ENCODE data around the gene LIN28A. TPM values are rescaled to one million over a fixed set of nuclear protein-coding genes. Genes with fewer than 3 reads are reported as not detected.

LIN28A gene
- total and polyA plus RNA-seq, 2 experiments from 2014 or later = 604 to 1,571 TPM

DNA sequence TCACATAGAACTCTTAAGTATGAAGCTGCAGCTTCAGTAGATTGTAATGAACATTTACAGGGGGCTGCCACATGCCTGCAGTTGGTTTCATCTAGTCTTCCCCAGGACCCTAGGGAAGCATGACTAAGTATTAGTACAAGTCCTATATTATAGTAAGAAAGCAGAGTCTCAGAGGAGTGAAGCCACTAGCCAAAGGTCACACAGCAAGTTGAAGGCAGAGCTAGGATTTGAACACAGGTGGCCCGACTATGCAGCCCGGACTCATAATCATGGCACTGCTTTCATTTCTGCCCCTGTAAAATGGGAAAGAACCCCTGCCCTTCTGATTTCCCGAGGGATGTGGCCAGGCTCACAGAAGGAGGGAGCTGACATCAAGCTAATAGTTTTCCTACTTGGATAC lies 48.3 kb upstream of the LIN28A start:
- DNase-seq (ENCODE audit: low spot score) (no peak), ATAC-seq (no peak)
- Histone ChIP-seq H3K4me1 (ENCODE audit: insufficient read depth) (peaks cover 11% of the 10 kb centered on the region), H3K4me3 (no peak overlapping the region), H3K4me2 (no peak overlapping the region), H3K9me2 (ENCODE audit: insufficient read depth) (no peaks in the 10 kb centered on the region), H3F3A (replicated peaks; ENCODE audit: low read depth) (peaks cover 16% of the 10 kb centered on the region; the same call in 1 of the 2 replicates), H3K79me2 (replicated peaks; ENCODE audit: insufficient read depth) (no peaks in the 10 kb centered on the region), H2AFZ (no peak overlapping the region), H3K27me3 (ENCODE audit: insufficient read depth) (peaks cover 42% of the 10 kb centered on the region), H3K36me3 (ENCODE audit: insufficient read depth) (no peaks in the 10 kb centered on the region), H3K27ac (ENCODE audit: low read depth) (no peak overlapping the region), H4K20me1 (replicated peaks; ENCODE audit: insufficient read depth) (no peaks in the 10 kb centered on the region)
- H3K36me3 Mint-ChIP-seq (ENCODE audit: low read depth) = no peaks in the 10 kb centered on the region
- no peak overlapping the region for H3K27ac Mint-ChIP-seq
- TF ChIP-seq NANOG (IDR thresholded peaks at IDR 0.05; ENCODE audit: borderline replicate concordance) (no peak), CREB1 (CRISPR knock-in tag; IDR thresholded peaks at IDR 0.05; ENCODE audit: low read depth) (no peak), STAT1 (IDR thresholded peaks at IDR 0.05; ENCODE audit: unreplicated experiment) (no peak), POLR2AphosphoS5 (IDR thresholded peaks at IDR 0.05; ENCODE audit: low read depth) (no peak), ZNF114 (CRISPR knock-in tag; IDR thresholded peaks at IDR 0.05) (no peak), EZH2 (IDR thresholded peaks at IDR 0.05; ENCODE audit: low read depth, unreplicated experiment) (no peak), ZNF462 (CRISPR knock-in tag; IDR thresholded peaks at IDR 0.05) (no peak), EZH2phosphoT487 (IDR thresholded peaks at IDR 0.05; ENCODE audit: unreplicated experiment) (no peak), JUNB (IDR thresholded peaks at IDR 0.05; ENCODE audit: unreplicated experiment) (no peak), ZNF331 (CRISPR knock-in tag; IDR thresholded peaks at IDR 0.05; ENCODE audit: low read depth) (no peak), ETS1 (IDR thresholded peaks at IDR 0.05) (no peak)
- TF ChIP-seq, protein P1, sequence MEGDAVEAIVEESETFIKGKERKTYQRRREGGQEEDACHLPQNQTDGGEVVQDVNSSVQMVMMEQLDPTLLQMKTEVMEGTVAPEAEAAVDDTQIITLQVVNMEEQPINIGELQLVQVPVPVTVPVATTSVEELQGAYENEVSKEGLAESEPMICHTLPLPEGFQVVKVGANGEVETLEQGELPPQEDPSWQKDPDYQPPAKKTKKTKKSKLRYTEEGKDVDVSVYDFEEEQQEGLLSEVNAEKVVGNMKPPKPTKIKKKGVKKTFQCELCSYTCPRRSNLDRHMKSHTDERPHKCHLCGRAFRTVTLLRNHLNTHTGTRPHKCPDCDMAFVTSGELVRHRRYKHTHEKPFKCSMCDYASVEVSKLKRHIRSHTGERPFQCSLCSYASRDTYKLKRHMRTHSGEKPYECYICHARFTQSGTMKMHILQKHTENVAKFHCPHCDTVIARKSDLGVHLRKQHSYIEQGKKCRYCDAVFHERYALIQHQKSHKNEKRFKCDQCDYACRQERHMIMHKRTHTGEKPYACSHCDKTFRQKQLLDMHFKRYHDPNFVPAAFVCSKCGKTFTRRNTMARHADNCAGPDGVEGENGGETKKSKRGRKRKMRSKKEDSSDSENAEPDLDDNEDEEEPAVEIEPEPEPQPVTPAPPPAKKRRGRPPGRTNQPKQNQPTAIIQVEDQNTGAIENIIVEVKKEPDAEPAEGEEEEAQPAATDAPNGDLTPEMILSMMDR (conservative IDR thresholded peaks at IDR 0.05; ENCODE audit: low read depth in 2 of 2) = no peak
- TF ChIP-seq, protein P2, sequence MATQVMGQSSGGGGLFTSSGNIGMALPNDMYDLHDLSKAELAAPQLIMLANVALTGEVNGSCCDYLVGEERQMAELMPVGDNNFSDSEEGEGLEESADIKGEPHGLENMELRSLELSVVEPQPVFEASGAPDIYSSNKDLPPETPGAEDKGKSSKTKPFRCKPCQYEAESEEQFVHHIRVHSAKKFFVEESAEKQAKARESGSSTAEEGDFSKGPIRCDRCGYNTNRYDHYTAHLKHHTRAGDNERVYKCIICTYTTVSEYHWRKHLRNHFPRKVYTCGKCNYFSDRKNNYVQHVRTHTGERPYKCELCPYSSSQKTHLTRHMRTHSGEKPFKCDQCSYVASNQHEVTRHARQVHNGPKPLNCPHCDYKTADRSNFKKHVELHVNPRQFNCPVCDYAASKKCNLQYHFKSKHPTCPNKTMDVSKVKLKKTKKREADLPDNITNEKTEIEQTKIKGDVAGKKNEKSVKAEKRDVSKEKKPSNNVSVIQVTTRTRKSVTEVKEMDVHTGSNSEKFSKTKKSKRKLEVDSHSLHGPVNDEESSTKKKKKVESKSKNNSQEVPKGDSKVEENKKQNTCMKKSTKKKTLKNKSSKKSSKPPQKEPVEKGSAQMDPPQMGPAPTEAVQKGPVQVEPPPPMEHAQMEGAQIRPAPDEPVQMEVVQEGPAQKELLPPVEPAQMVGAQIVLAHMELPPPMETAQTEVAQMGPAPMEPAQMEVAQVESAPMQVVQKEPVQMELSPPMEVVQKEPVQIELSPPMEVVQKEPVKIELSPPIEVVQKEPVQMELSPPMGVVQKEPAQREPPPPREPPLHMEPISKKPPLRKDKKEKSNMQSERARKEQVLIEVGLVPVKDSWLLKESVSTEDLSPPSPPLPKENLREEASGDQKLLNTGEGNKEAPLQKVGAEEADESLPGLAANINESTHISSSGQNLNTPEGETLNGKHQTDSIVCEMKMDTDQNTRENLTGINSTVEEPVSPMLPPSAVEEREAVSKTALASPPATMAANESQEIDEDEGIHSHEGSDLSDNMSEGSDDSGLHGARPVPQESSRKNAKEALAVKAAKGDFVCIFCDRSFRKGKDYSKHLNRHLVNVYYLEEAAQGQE (IDR thresholded peaks at IDR 0.05; ENCODE audit: unreplicated experiment) = no peak
- peaks cover 41% of the 10 kb centered on the region for H3K27me3 Mint-ChIP-seq (ENCODE audit: insufficient read depth, low read depth, poor library complexity)
- no peaks in the 10 kb centered on the region for H3K9me3 Mint-ChIP-seq
- peaks cover 34% of the 10 kb centered on the region for H3K4me1 Mint-ChIP-seq
- no peak overlapping the region for H3K4me3 Mint-ChIP-seq

Data from GM23338 (cell line).